Activated CD4-positive, CD25-positive, alpha-beta regulatory T cell (primary cell): ENCODE measurements around the gene CDH16.
"Not testable (repeated sequence)": the region's sequence is repeated elsewhere in the genome, so short reads cannot be mapped to it uniquely, and the experiment has no call there.

Experiments
- DNase-seq, 4 experiments: peaks; one replicate each; lab custom pipeline; 2025; lab: John Stamatoyannopoulos, UW

CDH16 gene

GRCh38 chr16:66947302-66948065 is 28.8 kb upstream of the CDH16 start:
- peak; percentile 56 to 82 (median 70) for DNase-seq

- DNase-seq: no peak
Measured at GRCh38 chr16:66946974-66947301, 28.3 kb upstream of the CDH16 start.

GRCh38 chr16:66946541-66946940 is 27.9 kb upstream of the CDH16 start:
- no peak for DNase-seq

GRCh38 chr16:66945939-66946338 is 27.3 kb upstream of the CDH16 start:
- no peak for DNase-seq

- not testable (repeated sequence) for DNase-seq
Measured at GRCh38 chr16:66944971-66945370, 26.3 kb upstream of the CDH16 start.

- DNase-seq: no peak
Measured at GRCh38 chr16:66944054-66944441, 25.4 kb upstream of the CDH16 start.

- no peak for DNase-seq
Measured at GRCh38 chr16:66943426-66944053, 24.9 kb upstream of the CDH16 start.

GRCh38 chr16:66942981-66943380 is 24.3 kb upstream of the CDH16 start:
- DNase-seq: no peak

GRCh38 chr16:66940236-66940635 is 21.6 kb upstream of the CDH16 start:
- DNase-seq: no peak

- no peak for DNase-seq
Measured at GRCh38 chr16:66939366-66939765, 20.7 kb upstream of the CDH16 start.

GRCh38 chr16:66937725-66938337 is 19.1 kb upstream of the CDH16 start:
- no peak for DNase-seq

GRCh38 chr16:66936889-66937554 is 18.3 kb upstream of the CDH16 start:
- DNase-seq: no peak

- DNase-seq: no peak
Measured at GRCh38 chr16:66936462-66936861, 17.8 kb upstream of the CDH16 start.

GRCh38 chr16:66935314-66936011 is 16.8 kb upstream of the CDH16 start, which contains the start of gene CES2:
Gene CES2 (plus strand): TSS chr16:66935516. CDS start chr16:66935636, 120 bp downstream.
- no peak for DNase-seq

- DNase-seq: not testable (repeated sequence)
Measured at GRCh38 chr16:66934839-66935313, 16.2 kb upstream of the CDH16 start.

GRCh38 chr16:66934138-66934838 is 15.6 kb upstream of the CDH16 start, which contains the start of gene CIAO2B:
Gene CIAO2B (minus strand): TSS chr16:66934402. CDS start chr16:66934364, 38 bp downstream.
- peak; percentile 71 to 81 (median 80) for DNase-seq

- peak in 2 of 4 experiments; percentile 23 to 35 for DNase-seq
Measured at GRCh38 chr16:66933776-66934137, 15.1 kb upstream of the CDH16 start.

GRCh38 chr16:66932076-66932475 is 13.4 kb upstream of the CDH16 start:
- no peak for DNase-seq

- no peak for DNase-seq
Measured at GRCh38 chr16:66931665-66932064, 13.0 kb upstream of the CDH16 start.

GRCh38 chr16:66930189-66930588 is 11.5 kb upstream of the CDH16 start:
- DNase-seq: no peak

- no peak for DNase-seq
Measured at GRCh38 chr16:66928702-66929388, 10.2 kb upstream of the CDH16 start.
